Keratinocyte (primary cell): ENCODE results near the gene SYNE2. TPM values are rescaled to one million over a fixed set of nuclear protein-coding genes. Genes with fewer than 3 reads are reported as not detected.

Source experiments
- DNase-seq: peaks from one replicate; pipeline ENCODE4 v3.0.0-alpha.2; 2011; ENCODE audit warnings: low read depth, missing footprints, low spot score
- FAIRE-seq: peaks from 2 replicates; lab custom pipeline; 2011; peaks lifted over from hg19 to GRCh38; lab: Jason Lieb, UNC
- H2AFZ ChIP-seq: 2 replicates; pipeline ENCODE4 v1.6.0; 2012; ENCODE audit warnings: low read length, control low read depth, inconsistent platforms; ENCODE audit not compliant: control insufficient read depth
- H3K27ac ChIP-seq: 2 replicates; pipeline ENCODE4 v1.5.1; 2011; ENCODE audit warnings: low read length; ENCODE audit not compliant: control insufficient read depth, insufficient read depth
- H3K27me3 ChIP-seq: 3 replicates; pipeline ENCODE4 v1.6.0; 2011; ENCODE audit warnings: low read length; ENCODE audit not compliant: control insufficient read depth, insufficient read depth; ENCODE audit errors: extremely low read depth
- H3K36me3 ChIP-seq, 2 experiments: 2 replicates in 1 of 2; 3 replicates in 1 of 2; pipeline ENCODE4 v1.5.1; 2011; ENCODE audit warnings: low read length in 2 of 2, mild to moderate bottlenecking in 1 of 2; ENCODE audit not compliant: control insufficient read depth in 2 of 2, insufficient read depth in 2 of 2; ENCODE audit errors: extremely low read depth in 1 of 2
- H3K4me1 ChIP-seq: 3 replicates; pipeline ENCODE4 v1.5.1; 2011; ENCODE audit warnings: low read length; ENCODE audit not compliant: control insufficient read depth, insufficient read depth; ENCODE audit errors: extremely low read depth
- H3K4me2 ChIP-seq: 3 replicates; pipeline ENCODE4 v1.6.0; 2011; ENCODE audit warnings: low read depth, low read length; ENCODE audit not compliant: control insufficient read depth, insufficient read depth; ENCODE audit errors: extremely low read depth
- H3K4me3 ChIP-seq, 3 experiments: fragments of 200-600 bp in 1 of 3; sonication (generic) in 1 of 3; 2 replicates in 2 of 3; 3 replicates in 1 of 3; pipeline ENCODE4 v1.5.1; 2011 to 2016; ENCODE audit warnings: low read length in 3 of 3, mild to moderate bottlenecking in 3 of 3, control low read depth in 2 of 3, inconsistent platforms in 1 of 3, low read depth in 1 of 3, mixed read lengths in 1 of 3, mixed run types in 1 of 3, moderate library complexity in 1 of 3; ENCODE audit not compliant: control insufficient read depth in 2 of 3, insufficient read depth in 2 of 3; ENCODE audit errors: extremely low read depth in 1 of 3
- H3K79me2 ChIP-seq: 2 replicates; pipeline ENCODE4 v1.6.0; 2012; ENCODE audit warnings: low read length; ENCODE audit not compliant: control insufficient read depth, insufficient read depth
- H3K9ac ChIP-seq: 3 replicates; pipeline ENCODE4 v1.6.0; 2011; ENCODE audit warnings: low read length; ENCODE audit not compliant: control insufficient read depth, insufficient read depth; ENCODE audit errors: extremely low read depth
- H3K9me1 ChIP-seq: 3 replicates; pipeline ENCODE4 v1.6.0; 2011; ENCODE audit warnings: low read length; ENCODE audit not compliant: control insufficient read depth, insufficient read depth; ENCODE audit errors: extremely low read depth
- H3K9me3 ChIP-seq: 2 replicates; pipeline ENCODE4 v1.5.1; 2012; ENCODE audit warnings: low read depth, low read length; ENCODE audit not compliant: control insufficient read depth
- H4K20me1 ChIP-seq: 3 replicates; pipeline ENCODE4 v1.6.0; 2011; ENCODE audit warnings: low read length; ENCODE audit not compliant: control insufficient read depth, insufficient read depth; ENCODE audit errors: extremely low read depth
- CTCF ChIP-seq, 3 experiments: IDR thresholded peaks in 1 of 3; conservative IDR thresholded peaks in 1 of 3; optimal IDR thresholded peaks in 1 of 3; 2 replicates in 2 of 3; 3 replicates in 1 of 3; pipeline versions ENCODE3 to v1.5.1; 2011; ENCODE audit warnings: low read length in 3 of 3, mild to moderate bottlenecking in 3 of 3, moderate library complexity in 2 of 3, control low read depth in 1 of 3, inconsistent platforms in 1 of 3; ENCODE audit not compliant: insufficient read depth in 2 of 3; ENCODE audit errors: extremely low read depth in 1 of 3
- EZH2 ChIP-seq: IDR thresholded peaks from one replicate; pipeline ENCODE4 v1.6.1; 2012; ENCODE audit warnings: inconsistent platforms, mild to moderate bottlenecking, low read length, moderate library complexity
- dilution Hi-C: fragments of 300-500 bp; cut with MboI; formaldehyde crosslinking; loops from one replicate; pipeline ENCODE4 v1.7.0; 2020; ENCODE audit warnings: low sequenced_read_pairs; ENCODE audit not compliant: extremely low pct_ligation_motif_present
- polyA plus RNA-seq, 5 experiments: library from polyadenylated mRNA; depleted of rRNA in 3 of 5; stranded (reverse) in 3 of 5; stranded (forward) in 1 of 5; unstranded in 1 of 5; fragments of >200 nt; gene quantifications; 1 replicate in 1 of 5; 2 replicates in 3 of 5; 3 replicates in 1 of 5; pipeline versions ENCODE4 v1.2.1 to v1.2.3, GENCODE V29; 2011 to 2012; ENCODE audit warnings: missing spikeins in 2 of 5, low read depth in 1 of 5, low replicate concordance in 1 of 5

The SYNE2 gene
- polyA plus RNA-seq, 1 donor (not counting 4 experiments of a cell fraction or from before 2014, with no cell fraction given) = 9.9 TPM

- dilution Hi-C loops = no loop called here
- Histone ChIP-seq H3K27ac (no peak overlapping the region), H3K4me1 (no peaks in the 10 kb centered on the region), H4K20me1 (no peaks in the 10 kb centered on the region), H3K9me1 (no peaks in the 10 kb centered on the region), H2AFZ (no peak overlapping the region), H3K4me3 (no peak overlapping the region), H3K36me3 (peaks cover 12 to 18% of the 10 kb centered on the region in 2 experiments), H3K4me2 (no peak overlapping the region), H3K27me3 (no peaks in the 10 kb centered on the region), H3K9me3 (no peaks in the 10 kb centered on the region), H3K9ac (no peak overlapping the region), H3K79me2 (no peaks in the 10 kb centered on the region)
- TF ChIP-seq EZH2 = no peak
- no peak for TF ChIP-seq CTCF (optimal IDR thresholded peaks at IDR 0.05 in 1 of 3, IDR thresholded peaks at IDR 0.05 in 1 of 3, conservative IDR thresholded peaks at IDR 0.05 in 1 of 3; ENCODE audit: extremely low read depth in 1 of 3, insufficient read depth in 2 of 3, low read length in 3 of 3)
- no peak for FAIRE-seq
- DNase-seq = no peak
Measured at GRCh38 chr14:64220466-64220865, 367.7 kb downstream of the SYNE2 start.

GRCh38 chr14:64221391-64222003 is 368.7 kb downstream of the SYNE2 start:
- H3K4me2 ChIP-seq = no peak overlapping the region
- TF ChIP-seq CTCF (optimal IDR thresholded peaks at IDR 0.05 in 1 of 3, IDR thresholded peaks at IDR 0.05 in 1 of 3, conservative IDR thresholded peaks at IDR 0.05 in 1 of 3; ENCODE audit: extremely low read depth in 1 of 3, insufficient read depth in 2 of 3, low read length in 3 of 3) (no peak), EZH2 (no peak)
- peaks cover 11 to 14% of the 10 kb centered on the region in 2 experiments for H3K36me3 ChIP-seq
- no peak for DNase-seq
- FAIRE-seq = no peak
- dilution Hi-C loops = no loop called here
- no peaks in the 10 kb centered on the region for H3K27me3 ChIP-seq
- no peak overlapping the region for H2AFZ ChIP-seq
- H3K27ac ChIP-seq = no peak overlapping the region
- H3K9ac ChIP-seq = no peak overlapping the region
- no peaks in the 10 kb centered on the region for H3K9me3 ChIP-seq
- H4K20me1 ChIP-seq = no peaks in the 10 kb centered on the region
- no peaks in the 10 kb centered on the region for H3K79me2 ChIP-seq
- H3K9me1 ChIP-seq = no peaks in the 10 kb centered on the region
- no peak overlapping the region for H3K4me3 ChIP-seq
- no peaks in the 10 kb centered on the region for H3K4me1 ChIP-seq
